Measurements from ENCODE around the gene TTBK1. TPM values are rescaled to one million over a fixed set of nuclear protein-coding genes. Genes with fewer than 3 reads are reported as not detected.

TTBK1 gene
- total and polyA plus RNA-seq, 2 of the 4 experiments (the other 2 are of a cell fraction): 0.02 TPM; not detected in 1

Small RNA genes lying within 50 kb of the gene (microRNA-seq; reads per million reads assigned to microRNA genes)
- gene RPL12P47 (ENCODE audit: insufficient read depth, insufficient read length): not detected

Small RNA genes lying within 50 kb of the gene (small RNA-seq; reads per million reads assigned to genes)
- 0 reads per million in 5 experiments for gene RPL12P47

Other genes starting within 250 kb of the TTBK1 start
- gene MEA1, start 229.5 kb upstream of the TTBK1 start, total RNA-seq (2012; rRNA removed): 116 and 119 TPM in 2 replicates
- gene MEA1, start 229.5 kb upstream of the TTBK1 start, polyA plus RNA-seq (2012; rRNA removed): 126 TPM in 2 replicates
- gene KLHDC3, start 229.2 kb upstream of the TTBK1 start, total RNA-seq (2012; rRNA removed): 69.7 and 76.0 TPM in 2 replicates
- gene KLHDC3, start 229.2 kb upstream of the TTBK1 start, polyA plus RNA-seq (2012; rRNA removed): 50.5 and 57.1 TPM in 2 replicates
- 106 and 114 TPM in 2 replicates for gene RRP36, start 221.9 kb upstream of the TTBK1 start, total RNA-seq (2012; rRNA removed)
- gene RRP36, start 221.9 kb upstream of the TTBK1 start, polyA plus RNA-seq (2012; rRNA removed): 54.3 and 55.1 TPM in 2 replicates
- gene CUL7, start 189.6 kb upstream of the TTBK1 start, total RNA-seq (2012; rRNA removed): 33.3 and 39.3 TPM in 2 replicates
- 38.0 and 39.9 TPM in 2 replicates for gene CUL7, start 189.6 kb upstream of the TTBK1 start, polyA plus RNA-seq (2012; rRNA removed)
- gene MRPL2, start 184.0 kb upstream of the TTBK1 start, total RNA-seq (2012; rRNA removed): 15.8 and 18.1 TPM in 2 replicates
- 45.9 and 46.8 TPM in 2 replicates for gene MRPL2, start 184.0 kb upstream of the TTBK1 start, polyA plus RNA-seq (2012; rRNA removed)
- 9.7 and 10.9 TPM in 2 replicates for gene KLC4, start 183.8 kb upstream of the TTBK1 start, total RNA-seq (2012; rRNA removed)
- gene KLC4, start 183.8 kb upstream of the TTBK1 start, polyA plus RNA-seq (2012; rRNA removed): 12.4 and 13.0 TPM in 2 replicates
- 44.4 and 47.1 TPM in 2 replicates for gene PTK7, start 167.2 kb upstream of the TTBK1 start, total RNA-seq (2012; rRNA removed)
- gene PTK7, start 167.2 kb upstream of the TTBK1 start, polyA plus RNA-seq (2012; rRNA removed): 122 and 142 TPM in 2 replicates
- 20.6 TPM in 2 replicates for gene SRF, start 72.2 kb upstream of the TTBK1 start, total RNA-seq (2012; rRNA removed)
- gene SRF, start 72.2 kb upstream of the TTBK1 start, polyA plus RNA-seq (2012; rRNA removed): 56.3 and 69.1 TPM in 2 replicates
- gene CUL9, start 61.3 kb upstream of the TTBK1 start, total RNA-seq (2012; rRNA removed): 6.1 and 7.7 TPM in 2 replicates
- 19.1 and 19.5 TPM in 2 replicates for gene CUL9, start 61.3 kb upstream of the TTBK1 start, polyA plus RNA-seq (2012; rRNA removed)
- gene DNPH1, start 14.0 kb upstream of the TTBK1 start, total RNA-seq (2012; rRNA removed): 19.0 and 22.8 TPM in 2 replicates
- 47.8 and 58.0 TPM in 2 replicates for gene DNPH1, start 14.0 kb upstream of the TTBK1 start, polyA plus RNA-seq (2012; rRNA removed)
- not detected in 2 replicates for gene SLC22A7, start 54.8 kb downstream of the TTBK1 start, total RNA-seq (2012; rRNA removed)
- not detected in 2 replicates for gene SLC22A7, start 54.8 kb downstream of the TTBK1 start, polyA plus RNA-seq (2012; rRNA removed)
- not detected in 2 replicates for gene CRIP3, start 65.3 kb downstream of the TTBK1 start, total RNA-seq (2012; rRNA removed)
- not detected in 2 replicates for gene CRIP3, start 65.3 kb downstream of the TTBK1 start, polyA plus RNA-seq (2012; rRNA removed)
- 5.6 and 5.7 TPM in 2 replicates for gene ZNF318, start 126.2 kb downstream of the TTBK1 start, total RNA-seq (2012; rRNA removed)
- 6.6 and 6.7 TPM in 2 replicates for gene ZNF318, start 126.2 kb downstream of the TTBK1 start, polyA plus RNA-seq (2012; rRNA removed)
- 4.7 and 7.0 TPM in 2 replicates for gene ABCC10, start 184.1 kb downstream of the TTBK1 start, total RNA-seq (2012; rRNA removed)
- gene ABCC10, start 184.1 kb downstream of the TTBK1 start, polyA plus RNA-seq (2012; rRNA removed): 26.3 and 28.0 TPM in 2 replicates
- gene DLK2, start 212.1 kb downstream of the TTBK1 start, total RNA-seq (2012; rRNA removed): 0.90 and 1.1 TPM in 2 replicates
- 2.8 and 3.0 TPM in 2 replicates for gene DLK2, start 212.1 kb downstream of the TTBK1 start, polyA plus RNA-seq (2012; rRNA removed)
- 12.2 and 12.5 TPM in 2 replicates for gene TJAP1, start 234.1 kb downstream of the TTBK1 start, total RNA-seq (2012; rRNA removed)
- gene TJAP1, start 234.1 kb downstream of the TTBK1 start, polyA plus RNA-seq (2012; rRNA removed): 34.2 and 35.8 TPM in 2 replicates